Activated T-cell treated with anti-CD3 and anti-CD28 coated beads for 4 hours (primary cell): ENCODE measurements around the gene PLEKHM3.

Experiments
- DNase-seq: peaks from one replicate; pipeline ENCODE4 v3.0.0-alpha.2; 2020

PLEKHM3 gene

GRCh38 chr2:207847098-207847806 lies 178.1 kb downstream of the PLEKHM3 start:
- no peak for DNase-seq

DNA sequence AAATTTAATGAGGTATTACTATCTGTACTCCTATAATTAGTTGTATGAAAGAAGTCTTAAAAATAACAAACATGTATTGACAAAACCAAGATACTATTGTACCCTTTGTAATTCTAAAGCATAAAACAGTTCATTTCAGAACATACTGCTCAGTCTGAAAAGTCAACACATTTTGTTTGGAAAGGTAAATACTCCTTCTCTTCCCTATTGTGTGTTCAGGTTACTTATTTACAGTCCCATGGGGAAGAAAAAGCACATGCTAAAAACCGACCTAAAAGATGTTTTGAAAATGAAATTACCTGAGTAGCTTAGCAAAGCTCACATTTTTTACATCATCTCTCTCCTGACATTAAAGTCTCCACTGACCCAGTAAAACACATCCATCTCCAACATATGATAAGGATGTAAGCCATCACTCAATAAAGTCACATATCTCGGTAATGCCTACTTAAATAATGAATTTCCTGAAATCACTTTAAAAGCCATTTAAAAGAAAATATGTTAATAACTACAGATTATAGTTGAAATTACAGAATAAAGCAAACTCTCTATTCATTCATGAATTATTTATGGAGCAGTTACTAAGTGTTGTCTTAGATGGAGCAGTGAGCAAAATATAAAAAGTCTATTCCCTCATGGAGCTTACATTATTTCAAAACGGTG lies 180.0 kb downstream of the PLEKHM3 start:
- DNase-seq, result no peak

DNA sequence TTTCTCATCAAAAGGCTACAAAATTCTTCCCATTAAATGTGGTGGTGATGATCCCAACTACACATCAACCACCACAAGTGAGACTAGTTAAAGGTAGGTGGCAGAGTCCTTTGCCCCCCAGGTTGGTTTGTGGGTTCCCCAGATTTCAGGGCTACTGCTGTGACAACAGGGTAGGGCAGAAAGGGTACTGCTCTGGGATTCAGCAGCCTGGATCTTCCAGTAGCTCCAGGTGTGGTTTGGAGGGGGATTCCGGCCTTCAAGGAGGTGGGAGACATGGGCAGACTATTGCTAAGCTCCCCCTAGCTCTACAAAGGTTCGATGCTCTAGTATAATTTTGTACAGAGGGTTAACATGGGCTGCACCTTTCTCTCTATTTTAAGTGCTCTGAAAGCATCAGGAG lies 180.7 kb downstream of the PLEKHM3 start:
- DNase-seq, result no peak

DNA sequence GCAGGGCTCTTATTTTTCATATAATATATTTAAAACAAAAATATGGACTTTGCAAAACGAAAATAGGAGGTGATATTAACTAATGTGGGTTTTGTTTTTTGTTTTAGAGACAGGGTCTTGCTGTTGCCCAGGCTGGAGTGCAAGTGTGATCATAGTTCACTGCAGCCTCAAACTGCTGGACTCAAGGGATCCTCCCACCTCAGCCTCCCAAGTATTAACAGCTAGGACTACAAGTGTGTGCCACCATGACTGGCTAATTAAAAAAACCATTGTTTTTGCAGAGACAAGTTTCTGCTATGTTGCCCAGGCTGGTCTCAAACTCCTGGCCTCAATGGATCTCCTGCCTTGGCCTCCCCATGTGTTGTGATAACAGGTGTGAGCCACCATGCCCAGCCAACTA lies 185.2 kb downstream of the PLEKHM3 start:
- no peak for DNase-seq

GRCh38 chr2:207839575-207839974 lies 185.8 kb downstream of the PLEKHM3 start:
- no peak for DNase-seq

- no peak for DNase-seq
Observed at GRCh38 chr2:207839028-207839427, 186.3 kb downstream of the PLEKHM3 start.

DNA sequence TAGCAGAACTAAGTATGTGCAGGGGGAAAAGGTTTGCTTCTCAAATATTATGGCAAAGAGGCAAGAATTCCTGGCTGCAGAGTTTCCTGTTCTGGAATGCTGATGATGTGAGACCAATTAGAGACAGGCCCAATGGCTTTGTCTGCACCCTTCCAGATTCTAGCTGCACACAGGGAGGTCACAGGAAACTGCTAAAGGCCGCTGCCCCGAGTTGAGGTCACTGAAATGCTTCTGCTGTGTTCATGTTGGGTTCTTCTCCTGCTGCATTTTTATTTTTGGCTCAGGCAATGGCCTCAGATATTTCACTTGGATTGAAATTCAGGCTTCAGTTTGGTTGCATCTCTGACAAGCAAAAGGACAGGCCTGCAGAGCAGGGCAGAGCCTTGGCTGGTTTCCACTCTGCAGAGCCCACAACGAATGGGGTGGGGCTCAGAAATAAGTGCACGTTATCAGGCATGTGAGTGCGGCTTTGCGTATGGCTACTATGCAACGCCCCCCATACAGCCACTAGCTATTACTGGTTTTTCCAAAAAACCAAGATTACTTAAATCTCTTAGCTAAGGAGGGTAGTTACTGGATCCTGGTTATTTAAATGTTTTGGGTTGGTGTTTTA lies 188.7 kb downstream of the PLEKHM3 start:
- DNase-seq, result no peak

DNA sequence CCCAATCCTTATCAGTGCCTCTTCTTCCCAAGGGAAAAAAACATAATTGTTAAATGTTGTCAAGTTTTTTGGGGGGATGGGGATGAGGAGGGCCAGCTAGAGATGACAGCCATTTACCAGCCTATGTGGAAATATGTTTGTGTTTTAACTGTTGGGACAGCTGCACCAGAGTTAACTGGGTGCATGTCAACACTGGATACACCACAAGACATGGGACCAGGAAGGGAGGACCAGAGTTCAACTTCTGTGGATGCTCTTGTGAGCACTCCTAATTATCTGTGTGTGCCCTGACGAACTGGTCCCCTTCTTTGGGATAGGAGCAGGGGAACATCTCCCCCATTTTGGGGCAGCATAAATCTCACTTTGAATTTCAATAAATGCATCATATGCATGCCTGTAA lies 189.5 kb downstream of the PLEKHM3 start:
- DNase-seq, result no peak

GRCh38 chr2:207833251-207833751 lies 192.0 kb downstream of the PLEKHM3 start:
- DNase-seq, result no peak

DNA sequence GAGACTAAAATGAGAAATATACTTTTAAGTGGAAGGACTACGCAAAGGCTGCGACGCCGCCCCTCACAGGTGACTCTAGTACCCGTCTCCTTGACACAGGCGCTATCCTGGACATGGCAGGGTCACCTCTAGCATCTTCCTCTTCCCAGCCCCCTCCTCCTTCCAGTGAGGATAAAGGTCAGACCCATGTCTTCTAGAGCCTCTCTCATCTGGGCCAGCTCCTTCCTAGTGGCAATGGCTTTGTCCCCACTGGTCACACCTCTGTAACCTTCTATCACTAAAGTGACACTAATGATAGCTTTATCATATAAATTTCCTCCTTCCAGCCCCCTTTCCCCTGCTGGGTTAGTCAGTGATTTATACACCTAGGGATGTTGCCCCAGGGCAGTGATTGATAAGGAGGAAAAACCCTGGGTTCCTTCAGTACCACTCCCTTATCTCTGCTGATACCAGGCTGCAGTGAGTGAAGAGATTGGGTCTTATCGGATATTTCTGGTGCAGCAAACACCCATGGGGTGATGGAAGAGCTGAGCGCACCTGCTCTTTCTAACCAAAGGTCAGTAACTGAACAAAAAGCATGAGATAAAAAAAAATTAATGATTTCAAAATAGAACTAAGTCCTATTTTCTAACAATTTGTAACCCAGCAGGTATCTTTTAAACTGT lies 193.6 kb downstream of the PLEKHM3 start:
- DNase-seq, result no peak

GRCh38 chr2:207830778-207831438 lies 194.4 kb downstream of the PLEKHM3 start:
- no peak for DNase-seq

GRCh38 chr2:207828361-207829057 lies 196.8 kb downstream of the PLEKHM3 start:
- DNase-seq, result no peak

- no peak for DNase-seq
Observed at GRCh38 chr2:207825978-207826377, 199.3 kb downstream of the PLEKHM3 start.

- DNase-seq, result no peak
Observed at GRCh38 chr2:207825045-207825954, 200.0 kb downstream of the PLEKHM3 start.

DNA sequence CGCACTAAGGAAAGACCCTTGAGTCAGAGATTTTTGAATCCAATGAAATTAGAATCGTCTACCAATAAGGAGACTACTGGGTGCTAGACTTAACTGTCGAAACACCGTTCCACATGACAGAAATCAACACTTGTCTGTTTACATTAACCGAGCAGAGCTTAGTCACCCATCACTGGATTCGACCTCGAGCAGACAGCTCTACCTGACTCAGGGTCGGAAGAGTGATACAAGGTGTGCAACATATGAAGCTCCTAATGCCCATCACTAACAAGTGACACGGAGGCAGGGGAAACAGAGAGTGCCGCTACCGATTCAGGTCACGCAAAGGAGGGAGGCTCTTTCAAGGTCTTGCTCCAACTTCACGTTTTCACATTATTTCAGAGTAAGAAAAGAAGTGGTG lies 201.5 kb downstream of the PLEKHM3 start:
- DNase-seq, result no peak

- DNase-seq, result no peak
Observed at GRCh38 chr2:207819839-207820784, 205.2 kb downstream of the PLEKHM3 start.

DNA sequence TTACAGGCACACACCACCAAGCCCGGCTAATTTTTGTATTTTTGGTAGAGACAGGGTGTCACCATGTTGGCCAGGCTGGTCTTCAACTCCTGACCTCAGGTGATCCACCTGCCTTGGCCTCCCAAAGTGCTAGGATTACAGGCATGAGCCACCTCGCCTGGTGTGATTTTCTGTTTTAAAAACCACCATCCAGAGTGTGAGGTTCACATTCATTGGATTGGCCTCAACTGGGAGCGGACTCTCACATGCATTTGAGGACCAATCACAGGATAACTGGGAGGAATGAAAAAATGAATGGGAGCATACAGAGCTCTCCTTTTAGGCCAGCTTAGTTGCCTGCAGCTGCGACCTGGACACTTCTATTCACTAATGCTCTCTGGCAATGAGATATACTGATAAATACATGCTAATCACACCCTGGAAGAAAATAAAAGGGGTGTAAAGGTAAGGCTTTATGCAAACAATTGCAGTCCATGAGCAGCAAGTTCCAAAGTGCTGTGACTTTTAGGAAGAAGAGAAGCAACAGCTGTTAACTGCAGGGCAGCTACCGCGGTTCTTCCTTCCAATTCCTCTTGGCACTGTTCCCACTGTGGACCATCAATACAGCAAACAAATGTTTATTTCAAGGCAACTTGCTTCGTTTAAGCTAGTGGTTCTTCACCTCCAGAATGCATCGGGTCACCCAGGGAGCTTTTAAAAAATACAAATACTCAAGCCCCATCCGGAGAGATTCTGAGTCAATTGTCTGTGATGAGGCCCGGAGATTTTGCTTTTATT lies 206.1 kb downstream of the PLEKHM3 start:
- DNase-seq, result no peak

DNA sequence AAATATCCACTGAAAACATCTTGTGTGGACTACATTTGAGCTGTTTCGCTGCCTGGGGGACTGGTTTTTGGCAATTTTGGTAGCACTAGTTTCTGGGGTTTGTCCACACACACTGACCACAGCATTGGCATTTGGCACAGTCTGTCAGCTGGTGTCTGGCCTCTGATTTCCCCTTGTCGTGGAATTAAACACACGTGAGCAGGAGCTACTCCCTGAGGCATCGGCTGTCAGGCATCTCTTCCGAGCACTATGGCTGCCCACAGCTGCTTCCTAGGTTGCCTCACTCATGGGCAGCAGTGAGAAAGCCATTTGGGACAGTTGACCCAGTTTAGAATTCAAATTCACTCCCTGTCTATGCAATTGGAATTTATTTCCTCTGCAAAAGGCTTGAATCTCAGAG lies 208.8 kb downstream of the PLEKHM3 start:
- no peak for DNase-seq

GRCh38 chr2:207815254-207815653 lies 210.1 kb downstream of the PLEKHM3 start:
- no peak for DNase-seq
